HG02885 (cell line): ENCODE measurements around the gene FA2H.
A peak's percentile ranks its signal among the peaks of the same experiment; 100 is the strongest.
"Not testable (repeated sequence)": the region's sequence is repeated elsewhere in the genome, so short reads cannot be mapped to it uniquely, and the experiment has no call there.

Source experiments
- ATAC-seq: cut with Tn5 transposase; IDR thresholded peaks from one replicate; pipeline ENCODE4 v1.9.1; 2021; ENCODE audit warnings: mild to moderate bottlenecking; ENCODE audit not compliant: unreplicated experiment, poor library complexity

The FA2H gene

DNA sequence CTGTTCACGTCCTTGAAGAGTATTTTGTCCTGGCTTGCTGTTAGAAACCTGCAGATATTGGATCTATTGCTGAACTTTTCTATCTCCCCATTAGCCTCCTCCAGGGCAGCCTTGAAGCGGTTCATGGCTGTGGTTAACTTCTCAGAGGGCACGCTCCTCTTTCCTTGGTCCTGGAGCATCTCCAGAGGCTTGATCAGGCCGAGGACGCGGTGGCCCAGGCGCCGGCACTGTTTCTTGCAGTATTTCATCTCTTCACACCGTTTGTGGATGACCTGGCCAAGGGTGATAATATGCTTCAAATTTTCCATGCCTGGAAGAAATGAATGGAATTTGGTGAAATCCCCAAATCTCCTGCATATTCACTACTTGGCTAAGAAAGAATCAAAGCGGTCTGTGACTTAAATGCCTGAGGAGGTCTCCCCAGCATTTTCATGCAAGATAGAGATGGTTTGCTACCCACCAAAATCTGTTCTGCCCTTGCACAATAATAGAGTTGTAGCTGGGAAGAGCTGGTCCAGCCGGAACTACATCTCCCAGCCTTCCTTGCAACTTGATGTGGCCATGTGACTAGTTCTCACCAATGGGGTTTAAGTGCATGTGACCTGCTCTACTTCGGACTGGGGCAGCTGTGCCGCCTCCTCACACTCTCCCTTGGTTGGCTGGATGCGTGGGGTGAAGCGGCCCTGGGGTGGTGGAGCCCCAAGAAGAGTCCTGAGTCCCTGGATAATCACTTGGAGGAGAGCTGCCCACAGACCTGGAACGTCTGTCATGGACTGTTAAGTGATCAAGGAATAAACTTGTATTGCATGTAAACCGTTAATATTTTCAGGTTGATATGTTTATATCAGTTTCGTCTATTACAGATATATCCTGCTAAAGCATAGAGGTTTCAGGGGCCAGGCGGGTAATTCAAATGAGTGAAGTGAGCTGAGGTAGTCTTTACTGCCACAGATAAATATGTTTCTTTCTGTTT lies 78.9 kb downstream of the FA2H start:
- ATAC-seq, result peak; percentile 89

GRCh38 chr16:74691093-74691855 lies 83.3 kb downstream of the FA2H start:
- ATAC-seq, result no peak

GRCh38 chr16:74682556-74682955 lies 92.1 kb downstream of the FA2H start:
- no peak for ATAC-seq

- ATAC-seq, result no peak
Observed at GRCh38 chr16:74680681-74681080, 93.9 kb downstream of the FA2H start.

DNA sequence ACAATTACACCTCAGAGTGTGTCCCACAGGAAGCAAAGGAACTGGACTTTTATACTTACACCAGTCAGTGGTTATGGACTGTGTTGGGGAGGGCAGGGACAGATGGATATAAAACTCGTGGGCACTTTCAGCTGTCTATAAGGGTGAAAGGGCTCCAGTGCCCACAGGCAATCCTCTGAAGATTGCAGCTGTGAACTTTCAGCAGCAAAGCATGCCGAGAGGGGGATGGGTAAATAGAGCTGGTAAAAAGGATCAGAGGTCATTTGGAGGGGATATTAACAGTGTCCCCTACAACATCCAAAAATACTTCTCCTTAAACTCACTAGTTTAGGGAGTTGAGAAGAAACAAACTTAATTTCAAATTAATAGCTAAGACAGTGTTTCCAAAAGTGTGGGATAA lies 94.6 kb downstream of the FA2H start:
- ATAC-seq, result no peak

DNA sequence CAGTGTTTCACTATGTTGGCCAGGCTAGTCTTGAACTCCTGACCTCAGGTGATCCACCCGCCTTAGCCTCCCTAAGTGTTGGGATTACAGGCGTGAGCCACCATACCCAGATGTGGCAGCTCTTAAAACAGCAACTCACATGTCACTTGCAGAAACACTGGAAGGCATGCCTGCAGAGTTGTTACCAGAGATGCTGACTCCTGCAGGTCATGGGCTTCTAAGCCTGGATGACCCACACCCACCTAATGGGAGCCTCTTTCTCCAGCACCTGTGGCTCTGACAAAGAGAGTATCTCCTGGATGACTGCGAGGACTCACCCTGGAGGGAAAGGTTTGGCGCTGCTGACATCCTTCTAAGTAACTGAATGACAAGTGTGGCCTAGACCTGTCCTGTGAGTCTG lies 96.8 kb downstream of the FA2H start:
- ATAC-seq, result no peak

DNA sequence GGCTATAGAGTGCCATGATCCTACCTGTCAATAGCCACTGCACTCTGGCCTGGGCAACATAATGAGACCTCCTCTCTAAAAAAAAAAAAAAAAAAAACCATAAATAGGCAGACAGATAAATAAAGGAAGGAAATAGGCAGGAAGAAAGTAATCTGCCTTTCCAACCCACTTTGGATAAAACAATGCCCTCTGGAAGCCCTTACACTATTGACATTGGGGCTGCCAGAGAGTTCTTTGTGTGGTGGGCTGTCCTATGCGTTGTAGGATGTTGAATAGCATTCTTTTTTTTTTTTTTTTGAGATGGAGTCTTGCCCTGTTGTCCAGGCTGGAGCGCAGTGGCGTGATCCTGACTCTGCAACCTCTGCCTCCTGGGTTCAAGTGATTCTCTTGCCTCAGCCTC lies 100.7 kb downstream of the FA2H start:
- no peak for ATAC-seq

- not testable (repeated sequence) for ATAC-seq
Observed at GRCh38 chr16:74668877-74669276, 105.7 kb downstream of the FA2H start.

DNA sequence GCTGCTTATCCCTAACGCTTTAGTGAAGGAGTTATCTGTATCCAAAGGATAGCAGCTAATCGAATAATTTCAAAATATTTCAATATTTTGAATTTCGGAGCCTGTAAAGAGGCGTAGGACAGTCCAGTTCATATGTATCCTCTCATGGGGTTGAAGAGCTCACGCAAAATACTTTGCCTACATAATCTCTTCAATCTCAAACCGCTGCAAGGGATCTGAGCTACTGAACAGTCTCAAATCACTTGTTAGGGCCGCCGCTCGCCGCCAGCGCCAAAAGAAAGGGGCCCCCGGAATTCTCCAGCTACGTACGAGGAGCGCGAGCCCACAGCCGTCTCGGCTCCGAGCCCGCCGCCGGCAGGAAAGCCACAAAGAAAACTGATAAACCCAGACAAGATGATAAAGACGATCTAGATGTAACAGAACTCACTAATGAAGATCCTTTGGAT lies 107.3 kb downstream of the FA2H start:
- no peak for ATAC-seq

GRCh38 chr16:74666425-74667254 lies 108.0 kb downstream of the FA2H start, which contains the start of gene RFWD3:
RFWD3 (minus strand) TSS chr16:74666877; CDS start chr16:74661449, 5,428 bp downstream.
- ATAC-seq, result peak; percentile 100

DNA sequence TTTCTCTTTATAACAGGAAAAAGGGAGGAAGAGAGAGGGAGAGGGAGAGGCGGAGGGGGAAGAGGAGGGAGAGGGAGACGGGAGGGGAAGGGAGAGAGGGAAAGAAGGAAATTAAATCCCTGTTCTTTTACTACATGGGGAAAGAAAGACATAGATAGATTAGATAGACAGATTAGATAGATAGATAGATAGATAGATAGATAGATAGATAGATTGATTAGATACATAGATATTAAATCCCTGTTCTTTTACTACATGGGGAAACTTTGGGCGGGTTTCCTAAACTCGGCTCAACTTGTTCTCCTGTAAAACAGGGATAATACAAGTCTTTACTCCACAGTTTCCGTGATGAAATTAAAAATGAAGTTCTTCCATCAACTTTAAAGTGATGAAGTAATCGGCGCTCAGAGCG lies 108.6 kb downstream of the FA2H start:
- ATAC-seq, result no peak
